Spleen (tissue), 11 donors: ENCODE data around the gene SUMF1. TPM values are rescaled to one million over a fixed set of nuclear protein-coding genes. Genes with fewer than 3 reads are reported as not detected.
A peak's percentile ranks its signal among the peaks of the same experiment; 100 is the strongest.

ENCODE experiments used
- DNase-seq: peaks from one replicate; pipeline ENCODE4 v3.0.0-alpha.2; 2020
- H3K27ac ChIP-seq, 8 donors: fragments of 200-600 bp; sonication (generic) in 7 of 8; 1 replicate in 4 of 8; 2 replicates in 4 of 8; pipeline versions ENCODE4 v1.5.0 to v1.8.0; 2016 to 2021; ENCODE audit warnings: inconsistent platforms in 4 of 8, mild to moderate bottlenecking in 4 of 8, moderate library complexity in 1 of 8
- H3K27me3 ChIP-seq, 7 donors: fragments of 200-600 bp; sonication (generic) in 6 of 7; replicated peaks in 1 of 7; 1 replicate in 4 of 7; 2 replicates in 3 of 7; pipeline versions ENCODE4 v1.5.0 to v1.8.0; 2016 to 2021; ENCODE audit warnings: inconsistent platforms in 3 of 7, mild to moderate bottlenecking in 1 of 7
- H3K36me3 ChIP-seq, 6 donors: fragments of 200-600 bp; sonication (generic) in 5 of 6; 1 replicate in 4 of 6; 2 replicates in 2 of 6; pipeline versions ENCODE4 v1.5.0 to v1.8.0; 2016 to 2021; ENCODE audit warnings: inconsistent platforms in 2 of 6
- H3K4me1 ChIP-seq, 6 donors: fragments of 200-600 bp; sonication (generic) in 5 of 6; 1 replicate in 3 of 6; 2 replicates in 3 of 6; pipeline versions ENCODE4 v1.5.0 to v1.8.0; 2016 to 2021; ENCODE audit warnings: inconsistent platforms in 3 of 6
- H3K4me3 ChIP-seq, 8 donors: fragments of 200-600 bp; sonication (generic) in 7 of 8; 1 replicate in 4 of 8; 2 replicates in 4 of 8; pipeline versions ENCODE4 v1.5.0 to v1.8.0; 2016 to 2021; ENCODE audit warnings: inconsistent platforms in 4 of 8, mild to moderate bottlenecking in 4 of 8, moderate library complexity in 2 of 8
- H3K9me3 ChIP-seq, 8 donors: fragments of 200-600 bp; sonication (generic) in 7 of 8; 1 replicate in 4 of 8; 2 replicates in 4 of 8; pipeline versions ENCODE4 v1.5.0 to v1.8.0; 2016 to 2021; ENCODE audit warnings: inconsistent platforms in 4 of 8
- POLR2A ChIP-seq, 3 donors: fragments of 450-650 bp; IDR thresholded peaks; one replicate each; pipeline ENCODE4 v1.5.1; 2017; ENCODE audit warnings: antibody characterized with exemption in 3 of 3, mild to moderate bottlenecking in 1 of 3
- POLR2AphosphoS5 ChIP-seq, 3 donors: sonication (generic); formaldehyde crosslinking; IDR thresholded peaks; one replicate each; pipeline ENCODE4 v1.5.1; 2017; ENCODE audit warnings: antibody characterized with exemption in 3 of 3
- WGBS, 5 donors: extraction: QIAGEN DNeasy Blood & Tissue Kit in 3 of 5; methylation state at CpG; one replicate each; pipeline versions ENCODE4 v1.1.5 to v1.1.7; 2013 to 2018; 5-methylcytosine and 5-hydroxymethylcytosine counted together
- intact Hi-C: fragments of 100-400 bp; cut with DNase I; formaldehyde crosslinking; loops from one replicate; pipeline ENCODE4 v1.15.0; 2023; ENCODE audit warnings: low total_unique reads
- polyA plus RNA-seq, 3 donors: library from polyadenylated mRNA; stranded (reverse); fragments of 200-250 nt; gene quantifications; one replicate each; pipeline ENCODE4 v1.2.1, GENCODE V29; 2013
- total RNA-seq, 7 donors: library from RNA; depleted of rRNA in 3 of 7; stranded (reverse); fragments of >200 nt in 3 of 7; fragmentation: NEBNext Ultra II Directional in 4 of 7; extraction: Animal tissue kit (Norgen Biotek cat#: 25700) in 4 of 7; gene quantifications; one replicate each; pipeline versions ENCODE4 v1.1.0 to v1.2.1, GENCODE V29; 2016 to 2021
- TF ChIP-seq, protein P1 (sequence below), 11 experiments: fragments of 200-600 bp in 7 of 11; fragments of 450-650 bp in 4 of 11; sonication (generic) in 4 of 11; IDR thresholded peaks in 8 of 11; conservative IDR thresholded peaks in 3 of 11; 1 replicate in 7 of 11; 2 replicates in 4 of 11; pipeline versions ENCODE4 v1.4.0 to v1.8.0; 2016 to 2021; ENCODE audit warnings: antibody characterized with exemption in 11 of 11, inconsistent platforms in 4 of 11, mild to moderate bottlenecking in 1 of 11
- donor health status: healthy with polysubstance abuse.
- donor health status: DM: no; HTN: no; CAD: no; lungs with moderate emphysema.
- donor health status: DM: no; HTN: no; CAD: no.
- donor health status: Bipolar disorder and iron deficiency.
- donor health status: healthy.
- donor health status: DM: no; HTN: no; CAD: no.
- donor health status: DM: yes; HTN: yes; CAD: no.

Gene SUMF1
- total and polyA plus RNA-seq, 10 donors: 6.3 to 53.0 (median 33.9) TPM

GRCh38 chr3:4359805-4360502 lies 107.1 kb downstream of the SUMF1 start:
- H3K9me3 ChIP-seq: no peaks in the 10 kb centered on the region
- no peak overlapping the region for H3K27ac ChIP-seq
- H3K27me3 ChIP-seq: no peaks in the 10 kb centered on the region
- peaks cover 0 to 18% (median 9%) of the 10 kb centered on the region in 6 donors for H3K4me1 ChIP-seq
- peaks cover 0 to 31% (median 2%) of the 10 kb centered on the region in 6 donors for H3K36me3 ChIP-seq
- TF ChIP-seq POLR2AphosphoS5 (IDR thresholded peaks at IDR 0.05): no peak
- no peak for TF ChIP-seq POLR2A (IDR thresholded peaks at IDR 0.05)
- TF ChIP-seq, protein P1, sequence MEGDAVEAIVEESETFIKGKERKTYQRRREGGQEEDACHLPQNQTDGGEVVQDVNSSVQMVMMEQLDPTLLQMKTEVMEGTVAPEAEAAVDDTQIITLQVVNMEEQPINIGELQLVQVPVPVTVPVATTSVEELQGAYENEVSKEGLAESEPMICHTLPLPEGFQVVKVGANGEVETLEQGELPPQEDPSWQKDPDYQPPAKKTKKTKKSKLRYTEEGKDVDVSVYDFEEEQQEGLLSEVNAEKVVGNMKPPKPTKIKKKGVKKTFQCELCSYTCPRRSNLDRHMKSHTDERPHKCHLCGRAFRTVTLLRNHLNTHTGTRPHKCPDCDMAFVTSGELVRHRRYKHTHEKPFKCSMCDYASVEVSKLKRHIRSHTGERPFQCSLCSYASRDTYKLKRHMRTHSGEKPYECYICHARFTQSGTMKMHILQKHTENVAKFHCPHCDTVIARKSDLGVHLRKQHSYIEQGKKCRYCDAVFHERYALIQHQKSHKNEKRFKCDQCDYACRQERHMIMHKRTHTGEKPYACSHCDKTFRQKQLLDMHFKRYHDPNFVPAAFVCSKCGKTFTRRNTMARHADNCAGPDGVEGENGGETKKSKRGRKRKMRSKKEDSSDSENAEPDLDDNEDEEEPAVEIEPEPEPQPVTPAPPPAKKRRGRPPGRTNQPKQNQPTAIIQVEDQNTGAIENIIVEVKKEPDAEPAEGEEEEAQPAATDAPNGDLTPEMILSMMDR (IDR thresholded peaks at IDR 0.05 in 8 of 11, conservative IDR thresholded peaks at IDR 0.05 in 3 of 11): no peak
- no peak overlapping the region for H3K4me3 ChIP-seq
- intact Hi-C loops: no loop called here
- no peak for DNase-seq
- 88 to 96% (median 91%) methylated on average over 12 of the region's 12 CpGs for WGBS, 5 donors

- Histone ChIP-seq H3K4me1 (peaks cover 0 to 18% (median 9%) of the 10 kb centered on the region in 6 donors), H3K27me3 (no peaks in the 10 kb centered on the region), H3K27ac (no peak overlapping the region), H3K9me3 (no peaks in the 10 kb centered on the region), H3K36me3 (peaks cover 0 to 31% (median 2%) of the 10 kb centered on the region in 6 donors), H3K4me3 (no peak overlapping the region)
- intact Hi-C loops: no loop called here
- 87 to 98% (median 91%) methylated on average over 4 of the region's 4 CpGs for WGBS, 5 donors
- no peak for TF ChIP-seq POLR2A (IDR thresholded peaks at IDR 0.05)
- TF ChIP-seq, protein P1 (IDR thresholded peaks at IDR 0.05 in 8 of 11, conservative IDR thresholded peaks at IDR 0.05 in 3 of 11): no peak
- no peak for TF ChIP-seq POLR2AphosphoS5 (IDR thresholded peaks at IDR 0.05)
- DNase-seq: no peak
Observed at GRCh38 chr3:4358273-4358672, 108.8 kb downstream of the SUMF1 start.

GRCh38 chr3:4356546-4357410 lies 110.3 kb downstream of the SUMF1 start:
- WGBS, 5 donors: 84 to 92% (median 85%) methylated on average over 10 of the region's 10 CpGs
- no peaks in the 10 kb centered on the region for H3K9me3 ChIP-seq
- intact Hi-C loops: no loop called here
- H3K27ac ChIP-seq: peak overlapping the region in 1 of 8 donors; percentile 40
- peaks cover 0 to 22% (median 1%) of the 10 kb centered on the region in 6 donors for H3K36me3 ChIP-seq
- TF ChIP-seq, protein P1 (IDR thresholded peaks at IDR 0.05 in 8 of 11, conservative IDR thresholded peaks at IDR 0.05 in 3 of 11): no peak
- TF ChIP-seq POLR2A (IDR thresholded peaks at IDR 0.05): no peak
- no peak for TF ChIP-seq POLR2AphosphoS5 (IDR thresholded peaks at IDR 0.05)
- H3K4me1 ChIP-seq: peaks cover 0 to 21% (median 11%) of the 10 kb centered on the region in 6 donors
- no peak overlapping the region for H3K4me3 ChIP-seq
- no peak for DNase-seq
- H3K27me3 ChIP-seq: no peaks in the 10 kb centered on the region

DNA sequence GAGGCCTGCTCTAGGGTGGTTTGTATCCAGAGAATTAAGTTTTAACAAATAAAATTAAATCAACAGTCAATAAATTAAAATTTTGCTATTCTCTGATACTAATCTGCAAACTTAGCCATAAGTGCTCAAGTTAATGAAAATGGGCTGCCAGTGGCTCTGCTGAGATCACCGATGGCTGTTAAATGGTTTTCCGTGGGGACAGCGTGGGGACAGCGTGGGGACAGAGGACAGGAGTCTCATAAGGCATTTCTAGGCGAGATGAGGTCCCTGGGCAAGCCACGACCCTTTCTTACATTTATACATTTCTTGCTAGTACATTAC lies 110.9 kb downstream of the SUMF1 start:
- intact Hi-C loops: no loop called here
- WGBS, 5 donors: 88 to 93% (median 89%) methylated on average over 6 of the region's 6 CpGs

More for the DNA sequence above, 110.9 kb downstream of the SUMF1 start:
- Histone ChIP-seq H3K9me3 (no peaks in the 10 kb centered on the region), H3K27ac (peak overlapping the region in 2 of 8 donors; percentile 27 to 40), H3K4me3 (no peak overlapping the region), H3K36me3 (peaks cover 0 to 16% (median 0%) of the 10 kb centered on the region in 6 donors), H3K27me3 (no peaks in the 10 kb centered on the region), H3K4me1 (peaks cover 0 to 27% (median 14%) of the 10 kb centered on the region in 6 donors)
- no peak for DNase-seq
- TF ChIP-seq, protein P1 (IDR thresholded peaks at IDR 0.05 in 8 of 11, conservative IDR thresholded peaks at IDR 0.05 in 3 of 11): no peak
- TF ChIP-seq POLR2AphosphoS5 (IDR thresholded peaks at IDR 0.05): no peak
- no peak for TF ChIP-seq POLR2A (IDR thresholded peaks at IDR 0.05)
